HFFc6 (cell line): ENCODE measurements around the gene FBXO24. TPM values are rescaled to one million over a fixed set of nuclear protein-coding genes. Genes with fewer than 3 reads are reported as not detected.
"Not testable (repeated sequence)": the region's sequence is repeated elsewhere in the genome, so short reads cannot be mapped to it uniquely, and the experiment has no call there.

Source experiments
- DNase-seq: peaks from one replicate; pipeline ENCODE4 v3.0.0-alpha.2; 2018
- H3K27ac Mint-ChIP-seq: 2 replicates; pipeline ENCODE4 v1.8.0; 2020; ENCODE audit warnings: mild to moderate bottlenecking, mixed read lengths
- H3K27me3 Mint-ChIP-seq: 2 replicates; pipeline ENCODE4 v1.8.0; 2021; ENCODE audit warnings: mild to moderate bottlenecking, moderate library complexity, mixed read lengths; ENCODE audit not compliant: insufficient read depth
- H3K36me3 Mint-ChIP-seq: 2 replicates; pipeline ENCODE4 v1.8.0; 2021; ENCODE audit warnings: low read depth, mixed read lengths
- H3K4me1 Mint-ChIP-seq: 2 replicates; pipeline ENCODE4 v1.8.0; 2020; ENCODE audit warnings: low read depth, mixed read lengths
- H3K4me3 Mint-ChIP-seq: 2 replicates; pipeline ENCODE4 v1.8.0; 2020; ENCODE audit warnings: mild to moderate bottlenecking, moderate library complexity, mixed read lengths
- H3K9me3 Mint-ChIP-seq: 2 replicates; pipeline ENCODE4 v1.8.0; 2020; ENCODE audit warnings: mild to moderate bottlenecking, mixed read lengths
- CTCF ChIP-seq: fragments of 200-600 bp; sonication (generic); IDR thresholded peaks from 2 replicates; pipeline ENCODE4 v1.5.0; 2021; ENCODE audit warnings: antibody characterized with exemption, mild to moderate bottlenecking
- total RNA-seq, 6 experiments: library from RNA; stranded (reverse); fragmentation: NEBNext Ultra II Directional; extraction: Animal tissue kit (Norgen Biotek cat#: 25700); gene quantifications; 2 replicates in 1 of 6; 3 replicates in 5 of 6; pipeline ENCODE4 v1.2.3, GENCODE V29; 2021

FBXO24 gene
- total RNA-seq, 6 experiments from 2014 or later = 0.20 to 0.47 (median 0.28) TPM

GRCh38 chr7:100562195-100563099 lies 23.7 kb upstream of the FBXO24 start:
- no peak for DNase-seq
- H3K4me3 Mint-ChIP-seq = no peak overlapping the region
- no peak for TF ChIP-seq CTCF
- H3K27me3 Mint-ChIP-seq = no peaks in the 10 kb centered on the region; the same call in 1 of the 2 replicates
- no peaks in the 10 kb centered on the region for H3K36me3 Mint-ChIP-seq
- no peaks in the 10 kb centered on the region for H3K9me3 Mint-ChIP-seq
- H3K27ac Mint-ChIP-seq = no peak overlapping the region
- H3K4me1 Mint-ChIP-seq = peaks cover 9% of the 10 kb centered on the region; the same call in 1 of the 2 replicates

- no peak for TF ChIP-seq CTCF
- H3K36me3 Mint-ChIP-seq = no peaks in the 10 kb centered on the region
- H3K27me3 Mint-ChIP-seq = no peaks in the 10 kb centered on the region; the same call in 1 of the 2 replicates
- no peak overlapping the region for H3K4me3 Mint-ChIP-seq
- no peaks in the 10 kb centered on the region for H3K9me3 Mint-ChIP-seq
- H3K27ac Mint-ChIP-seq = no peak overlapping the region
- H3K4me1 Mint-ChIP-seq = peaks cover 15% of the 10 kb centered on the region; the same call in 1 of the 2 replicates
- DNase-seq = no peak
These were observed 23.0 kb upstream of the FBXO24 start for GRCh38 chr7:100563100-100563564.

GRCh38 chr7:100563809-100564400 lies 22.2 kb upstream of the FBXO24 start:
- peak; percentile 56 for DNase-seq
- no peaks in the 10 kb centered on the region for H3K36me3 Mint-ChIP-seq
- H3K27ac Mint-ChIP-seq = no peak overlapping the region
- no peaks in the 10 kb centered on the region for H3K9me3 Mint-ChIP-seq
- H3K27me3 Mint-ChIP-seq = no peaks in the 10 kb centered on the region; the same call in none of the 2 replicates
- H3K4me1 Mint-ChIP-seq = peaks cover 15% of the 10 kb centered on the region; the same call in 1 of the 2 replicates
- H3K4me3 Mint-ChIP-seq = no peak overlapping the region
- peak; percentile 98 for TF ChIP-seq CTCF

- H3K9me3 Mint-ChIP-seq, H3K27me3 Mint-ChIP-seq, H3K36me3 Mint-ChIP-seq, H3K27ac Mint-ChIP-seq, DNase-seq, H3K4me3 Mint-ChIP-seq: not testable (repeated sequence)
- peaks cover 15% of the 10 kb centered on the region; the same call in 1 of the 2 replicates for H3K4me1 Mint-ChIP-seq
These were observed 21.7 kb upstream of the FBXO24 start for GRCh38 chr7:100564405-100564804.

GRCh38 chr7:100565133-100565571 lies 21.0 kb upstream of the FBXO24 start:
- H3K4me1 Mint-ChIP-seq = peaks cover 15% of the 10 kb centered on the region; the same call in 1 of the 2 replicates
- no peaks in the 10 kb centered on the region for H3K9me3 Mint-ChIP-seq
- no peak for TF ChIP-seq CTCF
- no peaks in the 10 kb centered on the region for H3K36me3 Mint-ChIP-seq
- no peak overlapping the region for H3K4me3 Mint-ChIP-seq
- no peak overlapping the region for H3K27ac Mint-ChIP-seq
- no peak for DNase-seq
- peaks cover 6% of the 10 kb centered on the region for H3K27me3 Mint-ChIP-seq
